Fibroblast of mammary gland (primary cell): ENCODE data around the gene KRIT1.
"Not testable (repeated sequence)": the region's sequence is repeated elsewhere in the genome, so short reads cannot be mapped to it uniquely, and the experiment has no call there.

Experiments
- DNase-seq: peaks from one replicate; pipeline ENCODE4 v3.0.0-alpha.2; 2010; ENCODE audit warnings: low read depth
- H3K4me3 ChIP-seq: 2 replicates; pipeline ENCODE4 v1.5.1; 2011; ENCODE audit warnings: low read depth, mild to moderate bottlenecking, low read length, moderate library complexity; ENCODE audit not compliant: control insufficient read depth
- TF ChIP-seq, protein P1 (sequence below): conservative IDR thresholded peaks from 2 replicates; pipeline ENCODE4 v1.5.1; 2011; ENCODE audit warnings: low read depth, low read length, inconsistent platforms; ENCODE audit not compliant: control insufficient read depth, insufficient read depth

KRIT1 gene

DNA sequence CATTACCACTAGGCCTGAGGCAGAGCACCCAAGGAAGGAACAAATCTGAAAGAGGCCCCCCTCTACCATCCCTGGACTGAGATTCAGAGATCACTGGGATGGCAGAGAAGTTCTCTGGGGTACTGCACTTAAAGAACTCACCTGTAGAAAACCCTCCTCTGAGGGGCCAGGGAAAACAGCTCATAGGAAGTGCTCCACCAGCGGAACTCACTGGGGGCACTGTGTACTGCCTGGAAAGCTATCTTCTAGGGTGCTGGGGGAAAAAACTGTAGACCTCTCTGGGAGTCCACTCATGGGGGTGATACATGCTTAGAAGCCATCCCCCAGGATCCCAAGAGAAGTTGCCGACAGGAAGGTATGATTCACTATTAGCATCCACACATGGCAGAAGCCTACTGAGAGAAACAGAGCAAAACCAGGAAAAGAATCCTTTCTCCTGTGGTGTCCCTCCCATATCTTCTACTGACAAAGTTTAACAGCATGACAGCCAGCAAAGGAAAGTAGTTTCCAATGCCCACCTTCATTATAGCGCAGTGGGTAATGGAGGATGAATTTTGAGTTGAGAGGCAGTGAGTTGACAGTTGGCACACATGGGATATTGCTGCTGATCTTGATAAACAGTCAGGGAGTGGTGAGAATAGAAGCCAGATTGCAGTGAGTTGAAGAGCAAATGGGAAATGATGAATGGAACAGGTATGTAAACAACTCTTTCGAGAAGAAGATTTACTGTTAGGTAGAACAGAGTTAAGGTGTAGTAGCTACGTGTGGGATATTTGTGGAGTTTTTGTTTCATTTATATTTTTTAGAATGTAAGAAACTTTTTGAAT lies 20.9 kb upstream of the KRIT1 start:
- TF ChIP-seq, protein P1, sequence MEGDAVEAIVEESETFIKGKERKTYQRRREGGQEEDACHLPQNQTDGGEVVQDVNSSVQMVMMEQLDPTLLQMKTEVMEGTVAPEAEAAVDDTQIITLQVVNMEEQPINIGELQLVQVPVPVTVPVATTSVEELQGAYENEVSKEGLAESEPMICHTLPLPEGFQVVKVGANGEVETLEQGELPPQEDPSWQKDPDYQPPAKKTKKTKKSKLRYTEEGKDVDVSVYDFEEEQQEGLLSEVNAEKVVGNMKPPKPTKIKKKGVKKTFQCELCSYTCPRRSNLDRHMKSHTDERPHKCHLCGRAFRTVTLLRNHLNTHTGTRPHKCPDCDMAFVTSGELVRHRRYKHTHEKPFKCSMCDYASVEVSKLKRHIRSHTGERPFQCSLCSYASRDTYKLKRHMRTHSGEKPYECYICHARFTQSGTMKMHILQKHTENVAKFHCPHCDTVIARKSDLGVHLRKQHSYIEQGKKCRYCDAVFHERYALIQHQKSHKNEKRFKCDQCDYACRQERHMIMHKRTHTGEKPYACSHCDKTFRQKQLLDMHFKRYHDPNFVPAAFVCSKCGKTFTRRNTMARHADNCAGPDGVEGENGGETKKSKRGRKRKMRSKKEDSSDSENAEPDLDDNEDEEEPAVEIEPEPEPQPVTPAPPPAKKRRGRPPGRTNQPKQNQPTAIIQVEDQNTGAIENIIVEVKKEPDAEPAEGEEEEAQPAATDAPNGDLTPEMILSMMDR: no peak
- DNase-seq: peak; percentile 18
- H3K4me3 ChIP-seq: no peak overlapping the region

DNA sequence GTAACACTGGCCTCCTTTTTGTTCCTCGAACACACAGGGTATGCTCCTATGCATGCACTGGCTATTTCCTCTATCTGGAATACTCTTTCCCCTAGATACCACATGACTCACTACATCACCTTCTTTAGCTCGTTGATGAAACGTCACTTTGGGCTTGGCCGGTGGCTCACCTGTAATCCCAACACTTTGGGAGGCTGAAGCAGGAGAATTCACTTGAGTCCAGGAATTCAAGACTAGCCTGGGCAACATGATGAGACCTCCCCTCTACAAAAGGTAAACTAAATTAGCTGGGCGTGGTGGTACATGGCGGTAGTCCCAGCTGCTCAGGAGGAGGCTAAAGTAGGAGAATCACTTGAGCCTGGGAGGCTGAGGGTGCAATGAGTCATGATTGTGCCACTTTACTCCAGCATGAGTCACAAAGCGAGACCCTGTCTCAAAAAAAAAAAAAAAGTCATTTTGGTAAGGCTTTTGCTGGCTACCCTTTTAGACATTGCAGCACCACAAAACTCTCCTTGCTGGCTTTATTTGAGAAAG lies 14.6 kb upstream of the KRIT1 start:
- TF ChIP-seq, protein P1: no peak
- no peak overlapping the region for H3K4me3 ChIP-seq
- peak; percentile 37 for DNase-seq

DNA sequence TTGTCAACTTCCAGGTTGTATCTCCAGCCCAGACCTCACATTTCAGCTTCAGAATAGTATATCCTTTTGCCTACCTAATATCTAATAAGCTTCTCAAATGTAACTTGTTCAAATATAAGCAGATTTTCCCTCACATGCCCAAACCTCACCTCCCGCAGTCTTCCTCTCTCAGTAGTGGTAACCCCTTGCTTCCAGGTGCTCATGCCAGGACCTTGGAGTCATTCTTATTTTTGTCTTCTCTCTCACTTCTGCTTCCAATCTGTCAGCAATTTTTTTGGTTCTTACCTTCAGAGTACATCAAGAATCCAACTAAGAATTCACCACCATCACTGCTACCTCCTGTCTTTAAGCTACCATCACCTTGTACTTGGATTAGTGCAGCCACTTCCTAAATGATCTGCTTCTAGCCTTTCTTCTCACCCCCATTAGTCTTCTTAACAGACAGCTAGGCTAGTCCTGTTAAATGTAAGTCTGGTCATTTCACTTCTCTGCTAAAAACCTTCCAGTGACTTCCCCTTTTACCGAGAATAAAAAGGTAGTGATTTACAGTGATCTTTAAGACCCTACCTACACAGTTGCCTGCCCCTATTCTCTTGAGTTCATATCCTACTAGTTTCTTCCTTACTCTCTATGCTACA lies 14.0 kb upstream of the KRIT1 start:
- no peak for DNase-seq
- TF ChIP-seq, protein P1: no peak
- no peak overlapping the region for H3K4me3 ChIP-seq

DNA sequence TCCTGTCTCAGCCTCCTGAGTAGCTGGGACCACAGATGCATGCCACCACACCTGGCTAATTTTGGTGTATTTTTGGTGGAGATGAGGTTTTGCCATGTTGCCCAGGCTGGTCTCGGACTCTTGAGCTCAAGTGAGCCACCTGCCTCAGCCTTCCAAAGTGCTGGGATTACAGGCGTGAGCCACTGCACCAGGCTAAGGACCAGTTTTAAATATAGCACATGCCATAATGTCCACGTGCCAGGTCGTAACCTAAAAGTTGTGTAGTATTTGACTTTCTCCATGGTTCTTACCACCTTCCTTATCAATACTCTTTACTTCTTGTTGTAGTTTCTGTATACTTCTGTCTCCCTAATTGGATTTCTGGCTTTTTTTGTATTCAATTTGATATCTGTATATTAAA lies 13.3 kb upstream of the KRIT1 start:
- no peak for DNase-seq
- TF ChIP-seq, protein P1: no peak
- H3K4me3 ChIP-seq: no peak overlapping the region

DNA sequence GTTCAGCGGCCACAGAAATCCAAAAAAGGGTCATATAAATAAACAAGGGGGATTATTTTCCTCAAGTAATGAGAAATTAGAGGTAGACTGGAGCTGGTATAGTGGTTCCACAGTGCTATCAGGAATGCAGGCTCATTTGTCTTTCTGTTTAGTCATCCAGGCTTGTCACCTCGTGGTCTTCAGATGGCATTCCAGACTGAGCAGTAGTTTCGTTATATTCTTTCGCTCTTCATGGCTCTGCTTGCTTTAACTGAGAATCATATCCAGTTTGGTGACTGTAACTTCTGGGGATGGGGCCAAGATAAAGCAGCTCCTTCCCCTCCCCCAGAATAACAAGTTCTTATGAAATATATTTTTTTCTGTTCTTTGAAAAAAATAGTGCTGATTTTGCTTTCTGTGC lies 9.6 kb upstream of the KRIT1 start:
- TF ChIP-seq, protein P1: no peak
- no peak overlapping the region for H3K4me3 ChIP-seq
- DNase-seq: peak; percentile 93

DNA sequence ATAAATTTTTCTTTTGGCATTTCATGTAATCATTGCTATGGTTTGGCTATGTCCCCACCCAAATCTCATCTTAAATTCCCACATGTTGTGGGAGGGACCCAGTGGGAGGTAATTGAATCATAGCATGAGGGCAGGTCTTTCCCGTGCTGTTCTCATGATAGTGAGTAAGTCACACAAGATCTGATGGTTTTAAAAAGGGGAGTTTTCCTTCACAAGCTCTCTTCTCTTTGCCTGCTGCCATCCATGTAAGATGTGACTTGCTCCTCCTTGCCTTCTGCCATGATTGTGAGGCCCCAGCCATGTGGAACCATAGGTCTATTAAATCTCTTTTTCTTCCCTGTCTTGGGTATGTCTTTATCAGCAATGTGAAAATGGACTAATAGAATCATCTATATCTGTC lies 9.1 kb upstream of the KRIT1 start:
- peak; percentile 62 for DNase-seq
- not testable (repeated sequence) for H3K4me3 ChIP-seq

DNA sequence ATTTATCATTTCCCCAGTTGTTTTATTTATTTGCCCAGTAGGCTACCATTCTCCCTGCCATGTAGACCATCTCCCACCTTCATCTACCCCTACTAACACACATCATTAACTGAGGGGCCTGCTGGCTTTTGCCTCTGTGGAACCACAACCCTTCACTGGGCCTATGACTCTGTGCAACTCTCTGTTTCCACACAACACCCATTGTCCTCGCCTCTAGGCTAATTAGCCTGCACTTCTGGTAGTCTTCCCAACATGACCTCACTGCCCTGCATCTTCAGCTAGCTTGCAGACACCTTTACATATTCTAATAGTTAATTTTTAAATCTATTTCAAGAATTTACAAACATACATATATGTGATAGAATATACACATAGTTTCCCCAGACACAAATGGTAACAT lies 7.5 kb upstream of the KRIT1 start:
- no peak overlapping the region for H3K4me3 ChIP-seq
- no peak for DNase-seq
- TF ChIP-seq, protein P1: no peak
